ENCODE data around the gene ROR1.
"Not testable (repeated sequence)": the region's sequence is repeated elsewhere in the genome, so short reads cannot be mapped to it uniquely, and the experiment has no call there.

Gene ROR1

DNA sequence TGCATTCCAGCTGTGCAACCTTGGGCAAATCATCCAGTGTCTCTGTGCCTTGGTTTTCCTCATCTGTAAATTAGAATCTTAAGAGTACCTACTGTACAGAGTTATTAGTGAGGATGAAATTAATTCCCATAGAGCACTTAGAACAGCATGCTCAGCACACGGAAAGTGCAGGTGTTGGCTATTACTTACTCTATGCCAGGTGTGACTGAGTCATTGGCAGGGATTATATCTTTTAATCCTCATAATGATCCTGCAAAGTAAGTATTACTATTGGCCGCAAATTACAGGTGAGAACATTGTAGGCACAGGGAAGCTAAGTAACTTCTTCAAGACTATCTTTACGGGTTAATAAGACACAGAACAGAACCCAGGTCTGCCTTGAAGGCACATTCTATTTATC is 423.3 kb downstream of the ROR1 start:
- no peak for DNase-seq

- no peak for DNase-seq
These were observed 425.3 kb downstream of the ROR1 start for GRCh38 chr1:64199154-64199553.

- DNase-seq = no peak
These were observed 426.2 kb downstream of the ROR1 start for GRCh38 chr1:64200064-64200463.

- no peak for DNase-seq
These were observed 429.6 kb downstream of the ROR1 start, which contains the start of gene UBE2U for GRCh38 chr1:64203420-64203819. TSS of gene UBE2U (plus strand) at chr1:64203623. CDS start at chr1:64204051, 428 bp downstream.

DNA sequence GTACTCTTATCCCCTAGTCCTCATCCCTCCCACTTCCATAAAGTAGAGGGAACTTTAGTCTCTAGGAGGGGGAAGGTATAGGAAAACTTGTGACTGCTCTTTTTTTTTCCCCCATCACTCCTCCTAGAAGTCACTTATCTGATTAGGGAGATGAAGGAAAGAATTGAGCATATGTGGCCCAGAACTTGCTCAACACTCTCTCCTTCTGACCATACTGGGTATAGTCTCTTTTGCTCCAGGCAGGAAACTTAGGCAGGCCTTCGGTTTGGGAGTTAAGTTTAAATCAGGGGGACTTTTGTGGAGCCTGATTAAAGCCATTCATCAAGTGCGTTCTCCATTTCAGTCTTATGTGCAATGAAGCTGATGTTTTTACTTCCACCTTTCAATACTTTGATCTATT is 435.4 kb downstream of the ROR1 start:
- no peak for DNase-seq

DNA sequence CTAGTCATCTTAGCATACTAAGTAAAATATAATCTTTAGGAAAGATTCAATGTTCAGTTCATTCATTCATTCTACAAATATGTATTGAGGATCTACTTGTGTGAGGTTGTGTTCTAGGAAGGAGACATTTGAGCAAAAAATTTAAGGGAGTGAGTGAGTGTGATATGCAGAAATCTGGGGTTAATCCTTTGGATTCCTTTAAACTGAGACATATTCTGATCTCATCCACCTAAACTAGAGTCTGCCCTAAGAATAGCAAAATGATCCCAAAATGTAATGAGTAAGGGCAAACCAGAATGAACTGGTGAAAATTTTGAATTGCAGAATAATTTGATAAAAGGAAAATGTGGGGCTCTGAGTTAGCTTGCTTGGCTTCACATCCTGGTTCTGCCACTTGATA is 438.2 kb downstream of the ROR1 start:
- no peak for DNase-seq

DNA sequence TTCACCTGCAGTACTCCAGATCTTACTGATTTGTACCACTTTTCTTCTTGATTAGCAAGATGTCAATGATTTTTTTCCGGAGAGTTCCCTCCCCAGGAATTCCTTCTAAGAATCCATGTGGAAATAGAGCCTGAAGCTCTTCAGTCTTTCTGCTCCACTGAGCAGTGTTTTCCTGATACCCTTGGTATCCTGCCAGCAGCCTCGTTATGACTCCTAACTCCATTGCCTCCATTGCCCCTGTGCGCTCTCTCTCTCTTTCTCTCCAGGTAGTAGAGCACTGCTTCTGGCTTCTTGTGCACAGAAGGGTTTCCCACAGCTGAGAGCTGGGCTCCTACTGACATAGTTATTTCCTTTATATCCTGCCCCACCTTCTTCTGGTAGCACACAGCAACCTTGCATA is 441.8 kb downstream of the ROR1 start:
- no peak for DNase-seq

GRCh38 chr1:64220241-64220640 is 446.4 kb downstream of the ROR1 start:
- DNase-seq = no peak

DNA sequence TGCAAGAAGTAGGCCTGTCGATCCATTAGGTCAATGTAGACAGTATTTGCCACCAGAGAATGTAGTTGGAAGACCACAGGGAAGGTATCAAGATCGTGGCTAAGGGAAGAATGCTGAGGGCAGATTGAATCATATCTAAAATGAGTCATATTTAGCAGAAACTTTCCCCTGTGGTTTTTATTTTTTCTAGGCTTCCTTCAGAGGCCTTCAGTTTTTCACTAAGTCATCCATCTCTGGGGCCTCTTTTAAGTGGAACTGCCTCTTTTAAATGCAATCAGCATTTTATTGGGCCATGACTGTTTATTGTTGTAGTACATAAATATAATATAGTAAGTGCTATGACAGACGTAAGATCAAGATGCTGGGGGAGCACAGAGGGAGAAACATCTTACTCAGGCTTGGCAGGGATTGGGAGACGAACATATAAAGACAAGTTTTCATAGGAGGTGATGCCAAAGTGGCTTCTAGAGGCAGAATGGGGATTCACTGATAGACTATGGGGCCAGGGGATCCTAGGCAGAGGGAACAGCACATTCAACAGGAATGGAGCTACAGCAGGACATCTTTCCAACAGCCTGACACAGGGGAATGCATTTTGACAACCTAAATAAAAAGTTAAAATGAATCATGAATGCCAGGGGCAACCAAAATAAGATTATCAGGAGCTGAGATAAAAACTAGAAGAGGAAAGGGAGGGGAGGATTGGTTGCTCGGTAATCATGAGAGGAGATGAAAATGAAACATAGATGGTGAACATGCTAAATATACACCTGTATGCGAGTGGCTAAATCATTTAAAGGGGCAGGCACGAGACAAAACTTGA is 449.7 kb downstream of the ROR1 start:
- DNase-seq = no peak

DNA sequence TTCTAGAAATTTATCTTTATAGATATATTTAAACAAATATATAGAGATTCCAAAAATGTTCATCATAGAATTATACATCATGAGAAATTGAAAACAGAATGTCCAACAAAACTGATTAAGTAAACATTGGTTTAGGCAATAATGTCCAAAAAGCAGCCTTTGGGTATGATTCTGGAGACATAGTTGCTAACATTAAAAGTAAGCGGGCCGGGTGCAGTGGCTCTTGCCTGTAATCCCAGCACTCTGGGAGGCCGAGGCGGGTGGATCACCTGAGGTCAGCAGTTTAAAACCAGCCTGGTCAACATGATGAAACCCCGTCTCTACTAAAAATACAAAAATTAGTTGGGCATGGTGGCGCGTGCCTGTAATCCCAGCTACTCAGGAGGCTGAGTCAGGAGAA is 450.4 kb downstream of the ROR1 start:
- DNase-seq = not testable (repeated sequence)

- DNase-seq = no peak
These were observed 454.5 kb downstream of the ROR1 start for GRCh38 chr1:64228167-64228957.

GRCh38 chr1:64229307-64229706 is 455.5 kb downstream of the ROR1 start:
- no peak for DNase-seq
